ENCODE data around the gene HS6ST3. TPM values are rescaled to one million over a fixed set of nuclear protein-coding genes. Genes with fewer than 3 reads are reported as not detected.

Gene HS6ST3
- total RNA-seq, 8 experiments from 2014 or later: 0.04 to 17.2 (median 4.5) TPM

DNA sequence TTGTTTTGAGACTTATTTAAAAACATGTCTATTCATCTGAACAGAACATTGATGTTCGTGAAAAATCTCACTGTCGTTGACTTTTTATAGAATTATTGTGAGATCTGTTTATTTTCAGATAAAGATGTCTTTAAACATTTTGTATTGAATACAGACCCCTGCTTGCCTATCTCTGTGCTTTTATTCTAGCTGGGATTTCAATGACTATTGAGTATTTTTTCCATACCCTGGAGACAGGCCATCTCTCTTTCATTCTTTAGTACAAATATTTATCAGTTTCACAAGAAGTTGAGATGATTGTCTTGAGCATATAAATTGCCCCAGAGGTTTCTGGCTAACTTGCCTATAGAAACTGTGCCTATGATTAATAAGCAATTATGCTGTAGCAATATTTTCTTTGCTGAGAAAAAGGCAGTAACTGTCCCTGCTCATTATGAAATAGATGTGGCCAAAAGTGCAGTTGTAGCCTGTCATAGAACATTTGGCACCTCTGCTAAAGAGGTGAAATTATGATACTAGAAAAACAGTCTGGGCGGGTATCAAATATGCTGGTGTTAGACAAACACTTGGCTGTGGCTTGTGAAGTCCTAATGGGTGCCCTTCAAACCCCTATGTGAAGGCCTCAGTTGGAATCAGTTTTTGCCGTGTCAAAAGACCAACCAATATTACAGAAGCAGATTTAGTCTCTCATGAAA, 360.6 kb downstream of the HS6ST3 start:
- Histone ChIP-seq H3K4me3 (no peak overlapping the region), H3K27ac (no peak overlapping the region), H3K4me1 (replicated peaks in 1 of 2) (peaks cover 0 to 17% of the 10 kb centered on the region in 2 donors)
- ATAC-seq (replicated peaks in 6 of 8): no peak
- in situ Hi-C loops (cut with MboI; ENCODE audit: low pct_unique_long_range_greater_than_20kb in 2 of 9, low sequenced_read_pairs in 9 of 9, unreplicated experiment in 9 of 9): no loop called here
- 14 to 100% (median 82%) methylated on average over 1 to 4 of the region's 4 CpGs for WGBS, 10 experiments

DNA sequence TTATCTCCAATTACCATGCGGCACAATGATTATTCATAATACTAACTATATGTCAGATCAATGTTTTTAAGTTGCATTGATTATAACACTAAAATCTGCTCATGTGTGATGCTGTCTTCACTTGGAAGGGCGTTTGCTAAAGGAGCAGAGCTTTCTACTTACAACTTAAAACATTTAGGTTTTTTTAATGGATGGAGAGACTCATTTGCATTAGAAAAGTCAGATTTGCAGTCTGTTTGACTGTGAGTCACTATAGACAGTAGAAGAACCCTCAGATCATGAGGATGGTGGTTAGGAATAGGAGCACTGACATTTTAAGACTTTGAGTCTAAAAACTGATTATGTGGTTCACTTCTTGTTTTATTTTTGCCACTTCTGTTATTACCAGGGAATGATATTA, 364.6 kb downstream of the HS6ST3 start:
- no peak for ATAC-seq (replicated peaks in 6 of 8)
- H3K4me3 ChIP-seq: no peak overlapping the region
- no peak overlapping the region for H3K27ac ChIP-seq
- 0 to 50% (median 12%) methylated on average over 1 to 2 of the region's 2 CpGs for WGBS, 10 experiments
- peaks cover 0 to 9% of the 10 kb centered on the region in 2 donors for H3K4me1 ChIP-seq (replicated peaks in 1 of 2)
- in situ Hi-C loops (cut with MboI; ENCODE audit: low pct_unique_long_range_greater_than_20kb in 2 of 9, low sequenced_read_pairs in 9 of 9, unreplicated experiment in 9 of 9): no loop called here

DNA sequence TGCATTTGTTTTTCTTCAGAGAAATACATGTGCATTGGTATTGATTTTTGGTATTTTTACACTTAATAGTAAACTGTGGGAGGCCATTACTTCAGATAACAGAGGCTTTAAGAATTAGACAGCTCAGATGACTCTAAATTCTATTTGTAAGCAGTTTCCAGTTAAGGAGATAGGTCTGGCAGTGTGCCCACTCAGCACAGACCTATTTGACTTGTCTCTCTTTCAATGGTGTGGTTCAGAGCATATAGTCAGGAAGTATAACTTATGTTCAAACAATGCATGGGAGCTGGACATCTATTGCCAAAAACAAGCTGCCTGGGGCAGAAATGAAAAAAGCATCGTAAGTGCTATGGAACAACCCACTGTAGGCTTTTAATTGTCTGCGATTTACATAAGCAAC, 370.7 kb downstream of the HS6ST3 start:
- in situ Hi-C loops (cut with MboI; ENCODE audit: low pct_unique_long_range_greater_than_20kb in 2 of 9, low sequenced_read_pairs in 9 of 9, unreplicated experiment in 9 of 9): no loop called here
- no peak overlapping the region for H3K4me3 ChIP-seq
- peak in 4 of 8 experiments; percentile 19 to 99 (median 54) for ATAC-seq (replicated peaks in 6 of 8)
- H3K4me1 ChIP-seq (replicated peaks in 1 of 2): peaks cover 5 to 6% of the 10 kb centered on the region in 2 donors
- H3K27ac ChIP-seq: no peak overlapping the region
- WGBS, 10 experiments: 0 to 100% (median 71%) methylated on average over 2 of the region's 2 CpGs; no CpG with 5 or more reads in 2 of the 10 experiments

GRCh38 chr13:96473526-96474180, 383.7 kb downstream of the HS6ST3 start:
- WGBS, 10 experiments: 10 to 75% (median 43%) methylated on average over 2 to 10 of the region's 10 CpGs
- ATAC-seq (replicated peaks in 6 of 8): peak in 5 of 8 experiments; percentile 82 to 95 (median 93)
- Histone ChIP-seq H3K27ac (peak overlapping the region; percentile 52 to 64), H3K4me3 (no peak overlapping the region), H3K4me1 (replicated peaks in 1 of 2) (peaks cover 22 to 28% of the 10 kb centered on the region in 2 donors)
- in situ Hi-C loops (cut with MboI; ENCODE audit: low pct_unique_long_range_greater_than_20kb in 2 of 9, low sequenced_read_pairs in 9 of 9, unreplicated experiment in 9 of 9): no loop called here

- Histone ChIP-seq H3K4me3 (no peak overlapping the region), H3K4me1 (replicated peaks in 1 of 2) (peaks cover 22 to 28% of the 10 kb centered on the region in 2 donors), H3K27ac (peak overlapping the region; percentile 52 to 64)
- in situ Hi-C loops (cut with MboI; ENCODE audit: low pct_unique_long_range_greater_than_20kb in 2 of 9, low sequenced_read_pairs in 9 of 9, unreplicated experiment in 9 of 9): no loop called here
- ATAC-seq (replicated peaks in 6 of 8): peak in 4 of 8 experiments; percentile 28 to 46 (median 34)
- WGBS, 10 experiments: 0 to 90% (median 81%) methylated on average over 1 to 7 of the region's 7 CpGs
These were observed 384.3 kb downstream of the HS6ST3 start for GRCh38 chr13:96474181-96474557.

GRCh38 chr13:96475103-96475502, 385.2 kb downstream of the HS6ST3 start:
- in situ Hi-C loops (cut with MboI; ENCODE audit: low pct_unique_long_range_greater_than_20kb in 2 of 9, low sequenced_read_pairs in 9 of 9, unreplicated experiment in 9 of 9): no loop called here
- WGBS, 10 experiments: 0 to 96% (median 81%) methylated on average over 1 to 4 of the region's 4 CpGs
- Histone ChIP-seq H3K4me1 (replicated peaks in 1 of 2) (peaks cover 22 to 26% of the 10 kb centered on the region in 2 donors), H3K4me3 (no peak overlapping the region), H3K27ac (no peak overlapping the region)
- ATAC-seq (replicated peaks in 6 of 8): no peak

- no peaks in the 10 kb centered on the region for H3K4me1 ChIP-seq (replicated peaks in 1 of 2)
- ATAC-seq (replicated peaks in 6 of 8): no peak
These were observed 391.6 kb downstream of the HS6ST3 start for GRCh38 chr13:96481482-96481881.

DNA sequence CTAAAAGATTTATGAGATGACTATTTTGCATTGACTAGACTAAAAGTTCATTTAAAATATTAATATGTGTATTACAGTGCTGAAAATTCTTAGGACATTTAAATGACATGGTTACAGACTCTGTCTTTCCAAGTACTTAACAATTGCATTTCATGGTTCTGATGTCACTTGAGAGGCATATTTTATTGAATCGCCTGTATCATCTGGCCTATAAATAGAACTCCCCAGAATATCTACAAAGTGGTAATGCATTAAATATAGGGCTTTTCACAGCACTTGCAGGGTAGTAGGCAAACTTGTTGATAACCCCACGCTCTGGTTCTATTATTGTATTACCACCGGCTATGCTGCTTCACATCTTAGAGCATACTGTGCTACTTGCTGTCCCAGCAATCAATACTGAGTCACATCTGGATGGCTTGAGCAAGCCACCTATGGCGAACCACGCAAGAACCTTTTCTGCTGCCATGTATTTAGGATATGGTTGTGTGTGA, 400.6 kb downstream of the HS6ST3 start:
- WGBS, 10 experiments: 0 to 100% (median 74%) methylated on average over 1 to 5 of the region's 5 CpGs; no CpG with 5 or more reads in 2 of the 10 experiments
- Histone ChIP-seq H3K4me1 (replicated peaks in 1 of 2) (no peaks in the 10 kb centered on the region), H3K4me3 (no peak overlapping the region), H3K27ac (no peak overlapping the region)
- ATAC-seq (replicated peaks in 6 of 8): peak in 5 of 8 experiments; percentile 47 to 65 (median 63)
- in situ Hi-C loops (cut with MboI; ENCODE audit: low pct_unique_long_range_greater_than_20kb in 2 of 9, low sequenced_read_pairs in 9 of 9, unreplicated experiment in 9 of 9): no loop called here

More at GRCh38 chr13:96481482-96481881, 391.6 kb downstream of the HS6ST3 start:
- in situ Hi-C loops (cut with MboI; ENCODE audit: low pct_unique_long_range_greater_than_20kb in 2 of 9, low sequenced_read_pairs in 9 of 9, unreplicated experiment in 9 of 9): no loop called here
- Histone ChIP-seq H3K27ac (no peak overlapping the region), H3K4me3 (no peak overlapping the region)
- 0 to 94% (median 83%) methylated on average over 2 to 6 of the region's 6 CpGs; no CpG with 5 or more reads in 1 of the 10 experiments for WGBS, 10 experiments

- 0 to 100% (median 90%) methylated on average over 1 to 2 of the region's 2 CpGs; no CpG with 5 or more reads in 2 of the 10 experiments for WGBS, 10 experiments
- Histone ChIP-seq H3K4me3 (no peak overlapping the region), H3K27ac (no peak overlapping the region), H3K4me1 (replicated peaks in 1 of 2) (no peaks in the 10 kb centered on the region)
- no peak for ATAC-seq (replicated peaks in 6 of 8)
- in situ Hi-C loops (cut with MboI; ENCODE audit: low pct_unique_long_range_greater_than_20kb in 2 of 9, low sequenced_read_pairs in 9 of 9, unreplicated experiment in 9 of 9): no loop called here
These were observed 401.2 kb downstream of the HS6ST3 start for GRCh38 chr13:96491103-96491502.

- no peaks in the 10 kb centered on the region for H3K4me1 ChIP-seq (replicated peaks in 1 of 2)
- WGBS, 10 experiments: 0 to 100% (median 72%) methylated on average over 1 to 4 of the region's 4 CpGs; no CpG with 5 or more reads in 2 of the 10 experiments
- no peak overlapping the region for H3K27ac ChIP-seq
- in situ Hi-C loops (cut with MboI; ENCODE audit: low pct_unique_long_range_greater_than_20kb in 2 of 9, low sequenced_read_pairs in 9 of 9, unreplicated experiment in 9 of 9): no loop called here
- H3K4me3 ChIP-seq: no peak overlapping the region
- ATAC-seq (replicated peaks in 6 of 8): no peak
These were observed 402.9 kb downstream of the HS6ST3 start for GRCh38 chr13:96492766-96493165.

DNA sequence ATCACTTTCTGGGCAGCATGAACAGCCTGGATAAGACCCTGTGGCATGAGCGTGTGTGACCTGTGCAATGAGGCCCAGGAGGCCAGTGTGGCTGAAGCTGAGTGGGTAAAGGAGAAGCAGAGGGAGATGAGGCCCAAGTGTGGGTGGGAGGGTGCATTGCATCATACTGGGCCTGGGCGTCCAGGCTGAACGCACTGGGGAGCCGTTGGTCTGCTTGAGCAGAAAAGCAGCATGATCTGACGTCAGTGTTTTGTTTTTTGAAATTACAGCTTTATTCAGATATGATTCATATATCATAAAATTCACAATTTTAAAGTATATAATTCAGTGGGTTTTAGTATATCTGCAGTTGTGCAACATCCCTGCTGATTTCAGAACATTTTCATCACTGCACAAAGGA, 409.7 kb downstream of the HS6ST3 start:
- Histone ChIP-seq H3K4me3 (no peak overlapping the region), H3K4me1 (replicated peaks in 1 of 2) (peaks cover 0 to 3% of the 10 kb centered on the region in 2 donors), H3K27ac (no peak overlapping the region)
- 0 to 93% (median 87%) methylated on average over 1 to 5 of the region's 5 CpGs; no CpG with 5 or more reads in 4 of the 10 experiments for WGBS, 10 experiments
- no peak for ATAC-seq (replicated peaks in 6 of 8)
- in situ Hi-C loops (cut with MboI; ENCODE audit: low pct_unique_long_range_greater_than_20kb in 2 of 9, low sequenced_read_pairs in 9 of 9, unreplicated experiment in 9 of 9): no loop called here

DNA sequence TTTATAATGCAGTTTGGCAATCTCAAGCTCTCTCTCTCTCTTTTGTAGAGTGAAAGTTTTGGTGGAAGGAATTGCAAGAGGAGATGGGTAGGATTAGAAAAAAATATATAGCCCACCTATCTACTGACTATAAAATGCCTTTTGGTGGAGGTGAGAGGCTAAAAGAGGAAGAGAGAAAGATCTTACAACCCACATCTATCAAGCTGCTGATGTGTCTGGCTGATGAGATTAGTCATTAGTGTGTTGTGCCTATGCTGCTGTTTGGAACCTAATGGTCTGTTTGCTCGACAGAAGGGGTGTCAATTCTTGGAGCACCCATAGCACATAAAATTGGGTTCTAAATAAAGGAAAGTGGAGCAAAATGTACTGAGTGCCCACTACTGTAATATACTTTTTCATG, 411.0 kb downstream of the HS6ST3 start:
- H3K27ac ChIP-seq: no peak overlapping the region
- H3K4me1 ChIP-seq (replicated peaks in 1 of 2): peaks cover 0 to 5% of the 10 kb centered on the region in 2 donors
- ATAC-seq (replicated peaks in 6 of 8): no peak
- in situ Hi-C loops (cut with MboI; ENCODE audit: low pct_unique_long_range_greater_than_20kb in 2 of 9, low sequenced_read_pairs in 9 of 9, unreplicated experiment in 9 of 9): no loop called here
- no peak overlapping the region for H3K4me3 ChIP-seq
- 0 to 83% (median 67%) methylated on average over 1 of the region's 1 CpG; no CpG with 5 or more reads in 5 of the 10 experiments for WGBS, 10 experiments

DNA sequence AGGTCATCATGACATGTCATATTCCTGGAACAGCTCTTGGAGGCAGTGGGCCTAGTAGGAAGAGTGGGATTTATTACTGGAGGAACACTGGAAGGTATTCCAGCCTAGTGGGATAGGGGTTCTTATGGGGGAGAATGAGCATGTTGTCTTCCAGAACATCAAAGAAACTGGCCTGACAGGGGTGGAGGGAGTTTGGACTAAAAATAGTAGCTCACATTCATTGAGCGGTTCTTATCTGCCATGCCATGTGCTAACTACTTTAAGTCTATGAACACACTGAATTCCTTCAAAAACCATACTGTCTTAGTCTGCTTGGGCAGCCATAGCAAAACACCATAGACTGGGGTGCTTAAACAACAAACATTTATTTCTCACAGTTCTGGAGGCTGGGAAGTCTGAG, 413.6 kb downstream of the HS6ST3 start:
- Histone ChIP-seq H3K4me1 (replicated peaks in 1 of 2) (peaks cover 0 to 5% of the 10 kb centered on the region in 2 donors), H3K27ac (no peak overlapping the region), H3K4me3 (no peak overlapping the region)
- in situ Hi-C loops (cut with MboI; ENCODE audit: low pct_unique_long_range_greater_than_20kb in 2 of 9, low sequenced_read_pairs in 9 of 9, unreplicated experiment in 9 of 9): no loop called here
- no peak for ATAC-seq (replicated peaks in 6 of 8)
- 20 to 100% (median 88%) methylated on average over 1 of the region's 1 CpG; no CpG with 5 or more reads in 5 of the 10 experiments for WGBS, 10 experiments

Data from motor neuron (in vitro differentiated cells).